Measurements from ENCODE around the gene CDYL2.

- TF ChIP-seq CTCF (IDR thresholded peaks at IDR 0.05), result no peak
- TF ChIP-seq POLR2A (IDR thresholded peaks at IDR 0.05), result no peak
- TF ChIP-seq POLR2AphosphoS5 (IDR thresholded peaks at IDR 0.05), result no peak
Measured at GRCh38 chr16:80831039-80831438, 26.6 kb upstream of the CDYL2 start.
